Stimulated activated CD8-positive, alpha-beta memory T cell treated with anti-CD3 and anti-CD28 coated beads, Interleukin-7, amount 100 ng/mL, for 1 hour (primary cell): ENCODE data around the gene DCTN4.

Source experiments
- DNase-seq, 2 donors: peaks; one replicate each; pipeline ENCODE4 v3.0.0-alpha.2; 2020; ENCODE audit warnings: low read depth in 2 of 2

The DCTN4 gene

GRCh38 chr5:150670948-150671310 lies 87.9 kb downstream of the DCTN4 start:
- DNase-seq: no peak

DNA sequence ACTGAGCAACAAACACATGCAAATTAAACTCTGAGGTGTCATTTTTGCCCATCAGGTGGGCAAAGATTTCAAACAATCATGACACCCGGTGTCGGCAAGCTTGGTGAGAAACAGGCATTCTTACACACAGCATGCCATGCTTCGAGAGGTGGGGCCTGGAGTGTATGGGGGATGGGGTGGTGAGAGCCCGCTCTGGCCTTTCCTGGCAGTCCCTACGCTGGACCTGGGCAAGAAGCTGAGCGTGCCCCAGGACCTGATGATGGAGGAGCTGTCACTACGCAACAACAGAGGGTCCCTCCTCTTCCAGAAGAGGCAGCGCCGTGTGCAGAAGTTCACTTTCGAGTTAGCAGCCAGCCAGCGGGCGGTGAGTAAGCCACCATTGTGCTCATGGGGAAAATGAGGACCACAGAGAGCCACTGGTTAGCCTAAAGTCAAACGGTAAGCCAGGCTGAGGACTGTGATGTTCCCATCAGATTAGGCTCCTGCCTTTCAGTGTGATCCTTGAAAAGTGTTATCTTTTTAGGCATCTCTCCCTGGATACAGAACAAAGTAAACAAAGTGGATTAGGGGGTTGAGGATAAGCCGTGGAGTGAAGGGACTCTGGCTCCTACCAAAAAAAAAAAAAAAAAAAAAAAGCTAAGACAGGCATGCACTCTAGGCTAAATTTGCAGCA lies 88.4 kb downstream of the DCTN4 start:
- DNase-seq: no peak

DNA sequence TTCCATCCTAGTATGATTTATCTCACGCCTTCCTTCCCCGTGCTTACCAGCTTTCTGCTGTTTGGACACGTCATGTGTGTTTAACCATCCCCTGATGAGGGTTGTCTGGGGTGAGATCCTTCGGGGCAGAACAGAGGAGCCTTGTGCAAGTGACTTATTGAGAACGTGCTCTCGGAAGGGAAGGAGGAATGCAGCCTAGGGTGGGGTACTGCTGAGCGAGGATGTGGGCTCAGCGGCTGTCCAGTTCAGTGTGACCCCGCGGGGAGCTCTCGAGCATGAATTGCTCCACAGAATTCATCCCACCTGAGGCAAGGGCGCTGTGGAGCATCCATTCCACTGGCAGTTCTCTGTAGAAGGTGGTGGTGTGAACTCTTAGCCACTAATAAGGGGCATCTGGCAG lies 93.8 kb downstream of the DCTN4 start:
- DNase-seq: no peak

GRCh38 chr5:150663936-150664335 lies 94.9 kb downstream of the DCTN4 start:
- DNase-seq: no peak

- DNase-seq: no peak
Measured at GRCh38 chr5:150662731-150663516, 95.9 kb downstream of the DCTN4 start.

- DNase-seq: no peak
Measured at GRCh38 chr5:150661821-150662596, 96.8 kb downstream of the DCTN4 start.

- DNase-seq: no peak
Measured at GRCh38 chr5:150661086-150661485, 97.7 kb downstream of the DCTN4 start, which contains the start of gene MYOZ3. Gene MYOZ3 (plus strand): TSS chr5:150661251. CDS start chr5:150662942, 1,691 bp downstream.

DNA sequence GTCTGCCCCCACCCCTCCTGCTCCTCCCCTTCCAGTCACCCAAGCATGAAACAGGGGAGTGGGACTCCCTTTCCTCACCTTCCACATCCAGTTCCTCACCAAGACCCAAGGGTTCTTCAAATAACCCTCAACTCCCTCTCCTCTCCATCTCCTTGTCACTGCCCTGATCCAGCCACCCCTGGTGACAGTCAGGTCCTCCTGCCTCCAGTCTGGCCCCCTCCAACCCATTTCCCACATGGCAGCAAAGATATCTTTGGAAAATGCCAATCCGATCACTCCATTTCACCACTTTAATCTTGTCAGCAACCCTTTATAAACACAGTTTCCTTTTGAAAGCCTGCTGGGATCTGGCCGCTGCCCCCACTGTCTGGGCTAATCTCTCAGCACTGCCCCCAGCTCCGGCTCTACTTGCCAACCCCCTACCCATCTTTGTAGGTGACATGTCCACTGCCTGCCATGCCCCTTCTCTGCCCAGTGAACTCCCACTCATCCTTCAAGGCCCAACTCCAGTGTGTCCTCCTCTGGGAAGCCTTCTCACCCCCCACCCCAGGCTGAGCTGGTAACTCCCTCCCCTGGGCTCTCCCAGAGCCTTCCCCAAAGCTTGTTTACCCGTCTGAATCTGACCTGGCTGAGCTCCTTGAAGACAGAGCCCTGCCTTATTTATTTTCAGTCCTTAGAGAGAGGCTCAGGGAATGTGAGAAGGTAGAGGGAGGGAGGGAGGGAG lies 98.5 kb downstream of the DCTN4 start:
- DNase-seq: no peak

- DNase-seq: no peak
Measured at GRCh38 chr5:150659360-150660107, 99.3 kb downstream of the DCTN4 start.

- no peak for DNase-seq
Measured at GRCh38 chr5:150658699-150659265, 100.0 kb downstream of the DCTN4 start.
